GM20431 (cell line): ENCODE measurements around the gene SORCS1.
"Not testable (repeated sequence)": the region's sequence is repeated elsewhere in the genome, so short reads cannot be mapped to it uniquely, and the experiment has no call there.

Experiments used
- in situ Hi-C: fragments of 300-500 bp; cut with MseI, MboI; formaldehyde crosslinking; loops from one replicate; pipeline ENCODE4 v1.15.0; 2020; ENCODE audit warnings: low sequenced_read_pairs; ENCODE audit not compliant: unreplicated experiment

SORCS1 gene

GRCh38 chr10:106957823-106958588, 206.5 kb downstream of the SORCS1 start:
- in situ Hi-C loops, result no loop called here

DNA sequence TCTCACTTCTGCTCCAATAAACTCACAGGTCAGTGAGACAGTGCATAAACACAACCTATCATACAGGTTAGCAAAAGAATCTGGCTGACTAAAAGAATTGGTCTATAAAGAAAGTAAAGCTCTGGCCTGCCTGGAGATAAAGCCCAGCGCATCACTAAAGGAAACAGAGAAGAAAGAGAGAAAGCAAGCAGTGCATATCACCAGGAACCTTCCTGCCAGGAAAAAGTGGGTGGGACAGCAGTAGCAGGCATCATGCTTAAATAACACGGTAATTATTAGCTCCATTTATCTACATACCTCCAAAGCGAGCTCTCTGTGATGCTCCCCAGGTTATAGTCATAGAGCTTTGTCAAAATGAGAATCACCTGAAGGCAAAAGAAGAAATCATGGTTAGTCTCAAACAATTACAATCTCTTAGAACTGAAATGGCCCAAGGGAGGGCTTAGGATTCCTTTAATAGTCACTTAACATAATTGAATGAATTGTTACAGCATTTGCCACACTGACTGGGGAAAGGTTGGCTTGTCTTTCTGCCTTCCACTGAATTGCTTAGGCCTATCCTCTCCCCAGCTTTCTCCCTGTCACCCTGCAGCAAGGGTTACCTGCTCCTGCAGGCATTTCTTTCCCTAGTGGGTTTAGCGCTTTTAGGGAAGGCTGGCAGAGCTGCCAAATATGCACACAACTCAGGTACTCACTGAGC, 208.1 kb downstream of the SORCS1 start:
- in situ Hi-C loops, result no loop called here

DNA sequence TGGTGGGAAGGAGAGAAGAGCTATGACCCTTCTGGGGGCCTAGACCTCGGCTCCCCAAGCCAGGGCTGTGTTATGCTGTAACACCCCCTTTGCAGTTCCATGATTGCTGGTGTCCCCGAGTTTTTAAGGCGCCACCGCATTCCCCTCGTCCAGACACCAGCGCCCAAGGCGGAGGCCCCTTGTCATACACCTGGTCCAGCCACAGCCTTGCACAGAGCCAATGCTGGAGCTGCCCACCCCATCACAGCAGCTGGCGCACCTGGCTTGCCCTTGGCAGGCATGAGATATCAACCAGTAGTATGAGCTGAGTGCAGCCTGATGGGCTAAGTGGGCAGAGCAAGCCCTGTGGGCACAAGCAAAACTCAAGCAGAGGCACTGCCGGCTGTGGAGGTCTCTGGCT, 209.4 kb downstream of the SORCS1 start:
- in situ Hi-C loops, result no loop called here

GRCh38 chr10:106952033-106952432, 212.5 kb downstream of the SORCS1 start:
- in situ Hi-C loops, result no loop called here

- in situ Hi-C loops, result no loop called here
Observed at GRCh38 chr10:106949680-106950478, 214.6 kb downstream of the SORCS1 start.

GRCh38 chr10:106947643-106948042, 216.9 kb downstream of the SORCS1 start:
- in situ Hi-C loops, result no loop called here

DNA sequence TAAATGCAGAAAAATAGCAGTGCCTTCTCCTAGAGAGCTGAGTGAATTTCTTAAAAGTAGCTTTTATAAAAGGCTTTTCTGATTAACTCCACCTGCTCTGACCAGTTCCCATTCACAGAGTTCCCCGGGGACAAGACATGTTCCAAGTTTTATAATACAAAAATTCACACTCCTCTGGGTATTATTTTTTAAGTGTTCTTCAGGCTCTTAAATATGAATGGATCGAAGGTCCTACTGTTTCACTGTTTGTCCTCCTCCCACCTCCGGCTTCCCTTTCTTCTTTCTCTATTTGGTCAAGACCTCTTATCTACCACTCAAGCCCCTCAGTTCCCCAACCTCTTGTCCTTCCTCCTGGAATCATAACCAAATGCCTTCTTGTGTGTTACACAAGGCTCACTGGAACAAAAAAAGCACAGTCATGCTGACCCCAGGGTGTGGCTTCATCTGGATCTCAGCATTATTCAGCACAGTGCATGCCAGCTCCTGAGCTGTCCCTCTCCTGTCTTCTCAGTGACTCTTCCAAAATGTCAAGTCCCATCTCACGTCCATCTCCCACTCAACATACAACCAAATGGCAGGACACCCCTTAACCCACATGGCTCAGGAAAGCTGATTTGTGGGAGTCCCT, 222.4 kb downstream of the SORCS1 start:
- in situ Hi-C loops, result no loop called here

DNA sequence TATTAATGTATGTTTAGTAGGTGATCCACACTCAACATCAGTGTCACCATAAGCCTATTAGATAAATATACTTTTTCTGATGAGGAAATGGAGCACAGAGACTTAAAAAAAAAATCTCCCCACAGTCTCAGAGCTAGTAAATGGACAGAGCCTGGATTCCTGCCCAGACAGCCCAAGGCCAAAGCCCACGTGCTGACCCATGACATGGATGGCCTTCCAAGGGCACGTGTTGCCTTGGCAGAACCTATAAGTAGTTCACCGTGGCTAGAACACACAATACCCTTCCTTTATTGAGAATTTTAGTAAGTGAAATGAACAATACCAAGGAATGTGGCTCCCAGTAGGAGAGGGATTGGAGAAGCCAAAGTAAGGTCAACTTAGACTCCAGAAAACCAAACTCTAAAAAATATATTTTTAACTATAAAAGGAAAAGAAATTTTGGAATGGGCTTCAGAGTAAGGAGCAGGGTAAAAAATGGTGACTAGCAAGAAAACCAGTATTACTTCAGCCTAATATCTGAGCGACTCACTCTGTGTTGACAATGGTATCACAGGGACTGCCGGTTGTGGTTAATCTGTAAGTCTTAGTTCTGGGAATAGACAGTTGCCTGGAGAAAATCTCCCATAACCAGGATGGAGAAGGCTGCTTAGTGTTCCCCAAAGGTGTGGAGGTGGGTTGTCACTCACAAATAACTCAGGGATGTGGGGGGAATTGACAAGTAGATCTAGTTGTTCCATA, 223.0 kb downstream of the SORCS1 start:
- in situ Hi-C loops, result no loop called here

- in situ Hi-C loops, result no loop called here
Observed at GRCh38 chr10:106938513-106938912, 226.0 kb downstream of the SORCS1 start.

- in situ Hi-C loops, result no loop called here
Observed at GRCh38 chr10:106935978-106936451, 228.5 kb downstream of the SORCS1 start.

DNA sequence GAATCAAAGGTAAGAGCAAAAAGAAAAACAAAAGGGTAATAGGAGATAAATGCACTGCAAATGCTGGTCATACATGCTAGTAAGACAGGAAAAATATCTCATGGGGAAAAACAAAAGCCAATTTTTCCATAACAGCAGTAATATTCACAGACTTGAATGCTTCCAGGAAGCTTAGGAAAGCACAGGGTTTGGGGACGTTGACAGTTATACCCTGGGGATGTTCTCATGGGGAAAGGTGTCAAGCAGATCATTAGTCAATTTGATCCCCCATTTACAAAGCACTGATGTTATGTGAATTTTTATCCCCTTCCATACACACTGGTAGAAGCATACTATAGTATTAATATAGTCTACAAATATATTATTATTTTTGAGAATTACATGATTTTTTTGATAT, 232.7 kb downstream of the SORCS1 start:
- in situ Hi-C loops, result no loop called here

GRCh38 chr10:106931159-106931852, 233.2 kb downstream of the SORCS1 start:
- in situ Hi-C loops, result no loop called here

DNA sequence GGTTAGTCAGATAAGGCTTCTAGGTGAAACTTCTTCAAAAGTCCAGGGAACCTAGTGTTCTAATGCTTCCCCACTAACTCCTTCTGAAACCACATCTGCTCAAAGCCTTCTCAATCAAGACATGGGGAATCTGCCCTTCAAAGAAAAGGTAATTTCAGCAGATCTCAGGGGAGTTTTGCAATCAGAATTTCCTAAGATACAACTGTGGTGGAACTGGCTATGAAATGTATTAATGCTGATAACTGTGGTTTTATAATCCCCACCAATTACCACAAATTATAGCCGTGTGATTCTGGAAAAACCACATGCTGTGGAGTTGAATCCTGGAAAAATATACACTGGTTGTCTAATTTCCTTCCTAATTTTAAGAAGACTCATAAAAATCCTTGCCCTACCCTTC, 233.8 kb downstream of the SORCS1 start:
- in situ Hi-C loops, result no loop called here

DNA sequence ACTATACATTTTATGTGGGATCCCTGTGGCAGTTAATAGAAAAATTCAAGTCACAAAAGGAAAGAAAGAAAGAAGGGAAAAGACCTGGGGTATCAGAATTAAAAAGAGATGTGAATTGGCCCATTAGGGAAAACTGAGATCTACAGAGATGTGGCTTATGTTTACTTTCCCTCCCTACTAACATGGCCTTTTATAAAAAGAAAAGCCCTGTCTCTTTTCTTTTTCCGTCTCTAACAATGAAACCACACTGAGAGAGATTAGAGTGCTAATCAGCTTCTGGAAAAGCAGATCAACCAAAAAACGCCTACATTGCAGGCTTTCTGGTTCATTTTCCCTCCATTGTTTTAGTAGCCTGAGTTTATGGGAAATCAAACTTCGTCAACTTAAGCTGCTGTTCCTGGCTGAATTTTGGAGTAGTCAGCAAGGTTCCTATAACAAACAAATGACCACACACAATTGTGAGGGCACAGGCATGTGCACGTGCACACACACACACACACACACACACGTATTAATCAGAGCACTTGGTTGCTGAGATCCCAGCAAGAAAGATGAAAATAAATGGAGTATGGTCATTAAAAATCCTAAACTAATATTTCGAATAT, 235.1 kb downstream of the SORCS1 start:
- in situ Hi-C loops, result no loop called here

DNA sequence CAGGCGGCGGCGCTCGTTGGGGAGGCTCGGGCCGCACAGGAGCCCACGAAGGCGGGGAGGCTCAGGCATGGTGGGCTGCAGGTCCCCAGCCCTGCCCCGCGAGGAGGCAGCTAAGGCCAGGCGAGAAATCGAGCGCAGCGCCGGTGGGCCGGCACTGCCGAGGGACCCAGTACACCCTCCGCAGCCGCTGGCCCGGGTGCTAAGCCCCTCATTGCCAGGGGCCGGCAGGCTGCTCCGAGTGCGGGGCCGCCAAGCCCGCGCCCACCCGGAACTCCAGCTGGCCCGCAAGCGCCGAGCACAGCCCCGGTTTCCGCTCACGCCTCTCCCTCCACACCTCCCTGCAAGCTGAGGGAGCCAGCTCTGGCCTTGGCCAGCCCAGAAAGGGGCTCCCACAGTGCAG, 236.4 kb downstream of the SORCS1 start:
- in situ Hi-C loops, result not testable (repeated sequence)

DNA sequence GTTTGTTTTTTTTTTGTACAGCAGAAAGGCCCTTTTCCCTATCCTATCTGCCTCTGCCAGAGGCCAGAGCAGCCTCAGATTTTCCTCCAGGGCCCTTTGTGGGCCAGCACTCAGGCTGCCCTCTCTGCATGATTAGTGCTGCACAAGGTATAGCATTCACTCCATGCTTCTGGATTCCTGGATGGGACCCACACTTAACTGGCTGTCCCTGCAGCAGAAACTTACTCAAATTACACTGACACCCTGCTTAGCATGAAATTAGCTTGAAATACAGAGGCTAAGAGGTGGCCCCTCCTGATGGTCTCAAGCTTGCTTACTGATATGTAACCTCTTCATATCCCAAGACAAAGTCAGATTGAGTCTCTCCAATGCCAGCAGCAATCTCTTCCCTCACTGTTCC, 239.3 kb downstream of the SORCS1 start:
- in situ Hi-C loops, result no loop called here

- in situ Hi-C loops, result no loop called here
Observed at GRCh38 chr10:106920538-106920937, 244.0 kb downstream of the SORCS1 start.

- in situ Hi-C loops, result no loop called here
Observed at GRCh38 chr10:106919871-106920282, 244.6 kb downstream of the SORCS1 start.
